Gastroesophageal sphincter (tissue), 4 donors: ENCODE data around the gene NIPA2. TPM values are rescaled to one million over a fixed set of nuclear protein-coding genes. Genes with fewer than 3 reads are reported as not detected.

Experiments
- ATAC-seq: fragments of 150-250 bp; one replicate; pipeline ENCODE4 v1.9.1; 2016; ENCODE audit warnings: mild to moderate bottlenecking, moderate library complexity
- H3K27ac ChIP-seq, 4 donors: fragments of 200-600 bp; sonication (generic) in 3 of 4; 1 replicate in 3 of 4; 2 replicates in 1 of 4; pipeline ENCODE4 v1.5.1; 2016 to 2019
- H3K27me3 ChIP-seq: fragments of 200-600 bp; sonication (generic); one replicate; pipeline ENCODE4 v1.5.1; 2019
- H3K36me3 ChIP-seq, 2 donors: fragments of 200-600 bp; sonication (generic); one replicate each; pipeline ENCODE4 v1.5.1; 2019; ENCODE audit warnings: control low read depth in 1 of 2
- H3K4me1 ChIP-seq, 3 donors: fragments of 200-600 bp; sonication (generic); 1 replicate in 2 of 3; 2 replicates in 1 of 3; pipeline ENCODE4 v1.5.1; 2016 to 2019; ENCODE audit warnings: control low read depth in 2 of 3
- H3K4me3 ChIP-seq, 2 donors: fragments of 200-600 bp; sonication (generic); one replicate each; pipeline ENCODE4 v1.5.1; 2019; ENCODE audit warnings: mild to moderate bottlenecking in 1 of 2, moderate library complexity in 1 of 2
- H3K9me3 ChIP-seq, 3 donors: fragments of 200-600 bp; sonication (generic); one replicate each; pipeline ENCODE4 v1.5.1; 2017 to 2019; ENCODE audit warnings: control low read depth in 2 of 3
- CTCF ChIP-seq, 4 experiments: fragments of 200-600 bp in 2 of 4; fragments of 450-650 bp in 2 of 4; sonication (generic) in 1 of 4; IDR thresholded peaks; one replicate each; pipeline ENCODE4 v1.5.1; 2017 to 2019; ENCODE audit warnings: antibody characterized with exemption in 4 of 4, mild to moderate bottlenecking in 2 of 4, moderate library complexity in 2 of 4
- EP300 ChIP-seq: sonication (generic); formaldehyde crosslinking; IDR thresholded peaks from one replicate; pipeline ENCODE4 v1.6.1; 2017; ENCODE audit warnings: antibody characterized with exemption, mild to moderate bottlenecking
- POLR2A ChIP-seq, 2 donors: fragments of 450-650 bp; IDR thresholded peaks; one replicate each; pipeline ENCODE4 v1.6.1; 2017; ENCODE audit warnings: antibody characterized with exemption in 2 of 2, mild to moderate bottlenecking in 2 of 2, moderate library complexity in 1 of 2
- POLR2AphosphoS5 ChIP-seq: sonication (generic); formaldehyde crosslinking; IDR thresholded peaks from one replicate; pipeline ENCODE4 v1.6.1; 2017; ENCODE audit warnings: antibody characterized with exemption
- WGBS, 2 donors: methylation state at CpG; one replicate each; pipeline ENCODE4 v1.1.5; 2018; ENCODE audit warnings: low coverage in 1 of 2; 5-methylcytosine and 5-hydroxymethylcytosine counted together
- total RNA-seq, 4 donors: library from RNA; depleted of rRNA; stranded (reverse); fragments of >200 nt; gene quantifications; one replicate each; pipeline ENCODE4 v1.1.0, GENCODE V29; 2016

The NIPA2 gene
- total RNA-seq: 10 to 100 TPM; 37.0 to 42.5 (median 40.2) TPM

GRCh38 chr15:22838292-22839042 lies at the start of gene NIPA2:
Gene NIPA2 (plus strand): TSS chr15:22838666. CDS start chr15:22851732, 13,066 bp downstream.
- 0% methylated on average over 15 to 22 of the region's 83 CpGs for WGBS, 2 donors
- Histone ChIP-seq H3K4me3 (peak within 1 kb of the TSS; percentile 47 to 74), H3K4me1 (peaks cover 0 to 32% (median 0%) of the 10 kb centered on the region in 3 donors), H3K36me3 (peaks cover 0 to 8% of the 10 kb centered on the region in 2 donors), H3K27ac (peak within 1 kb of the TSS; percentile 85 to 98 (median 94)), H3K27me3 (no peaks in the 10 kb centered on the region), H3K9me3 (no peaks in the 10 kb centered on the region)
- TF ChIP-seq POLR2A (IDR thresholded peaks at IDR 0.05) (peak; percentile 83 to 88), POLR2AphosphoS5 (peak; percentile 92), EP300 (no peak), CTCF (IDR thresholded peaks at IDR 0.05) (peak in 2 of 4 experiments; percentile 28 to 39)
- peak; percentile 98 for ATAC-seq

GRCh38 chr15:22794063-22794462 lies 44.4 kb upstream of the NIPA2 start:
- Histone ChIP-seq H3K27me3 (no peaks in the 10 kb centered on the region), H3K4me1 (no peaks in the 10 kb centered on the region), H3K36me3 (peaks cover 0 to 3% of the 10 kb centered on the region in 2 donors), H3K4me3 (no peak overlapping the region), H3K27ac (no peak overlapping the region), H3K9me3 (peaks cover 0 to 8% (median 0%) of the 10 kb centered on the region in 3 donors)
- TF ChIP-seq POLR2A (IDR thresholded peaks at IDR 0.05) (no peak), POLR2AphosphoS5 (no peak), EP300 (no peak), CTCF (IDR thresholded peaks at IDR 0.05) (no peak)
- WGBS, 2 donors: 91 to 98% methylated on average over 4 of the region's 4 CpGs
- ATAC-seq: no peak

GRCh38 chr15:22794621-22795167 lies 43.8 kb upstream of the NIPA2 start:
- H3K27me3 ChIP-seq: no peaks in the 10 kb centered on the region

GRCh38 chr15:22795206-22796063 lies 43.0 kb upstream of the NIPA2 start:
- Histone ChIP-seq H3K27ac (no peak overlapping the region), H3K4me1 (no peaks in the 10 kb centered on the region), H3K36me3 (peaks cover 0 to 3% of the 10 kb centered on the region in 2 donors), H3K4me3 (no peak overlapping the region), H3K9me3 (no peaks in the 10 kb centered on the region), H3K27me3 (no peaks in the 10 kb centered on the region)
- WGBS, 2 donors: 85 to 95% methylated on average over 8 to 11 of the region's 20 CpGs
- no peak for ATAC-seq
- no peak for TF ChIP-seq POLR2AphosphoS5

More at GRCh38 chr15:22794621-22795167, 43.8 kb upstream of the NIPA2 start:
- TF ChIP-seq POLR2A (IDR thresholded peaks at IDR 0.05): no peak
- TF ChIP-seq CTCF (IDR thresholded peaks at IDR 0.05): no peak
- TF ChIP-seq POLR2AphosphoS5: no peak
- no peak for TF ChIP-seq EP300
- Histone ChIP-seq H3K36me3 (peaks cover 0 to 3% of the 10 kb centered on the region in 2 donors), H3K4me1 (no peaks in the 10 kb centered on the region), H3K4me3 (no peak overlapping the region), H3K9me3 (peaks cover 0 to 2% (median 0%) of the 10 kb centered on the region in 3 donors), H3K27ac (no peak overlapping the region)
- 93 to 94% methylated on average over 6 to 10 of the region's 17 CpGs for WGBS, 2 donors
- no peak for ATAC-seq

GRCh38 chr15:22796079-22796478 lies 42.4 kb upstream of the NIPA2 start:
- no peaks in the 10 kb centered on the region for H3K4me1 ChIP-seq
- H3K27ac ChIP-seq: no peak overlapping the region
- no peaks in the 10 kb centered on the region for H3K27me3 ChIP-seq
- no peak for TF ChIP-seq EP300
- TF ChIP-seq POLR2AphosphoS5: no peak
- no peak for TF ChIP-seq CTCF (IDR thresholded peaks at IDR 0.05)
- TF ChIP-seq POLR2A (IDR thresholded peaks at IDR 0.05): no peak
- no peaks in the 10 kb centered on the region for H3K9me3 ChIP-seq
- H3K36me3 ChIP-seq: peaks cover 0 to 3% of the 10 kb centered on the region in 2 donors
- no peak for ATAC-seq
- H3K4me3 ChIP-seq: no peak overlapping the region
